Prostate gland (tissue), 2 donors: ENCODE data around the gene TMEM25. TPM values are rescaled to one million over a fixed set of nuclear protein-coding genes. Genes with fewer than 3 reads are reported as not detected.
A peak's percentile ranks its signal among the peaks of the same experiment; 100 is the strongest.

ENCODE experiments used
- DNase-seq: peaks from one replicate; pipeline ENCODE4 v3.0.0-alpha.2; 2019; ENCODE audit warnings: low spot score
- H3K27ac ChIP-seq, 2 donors: fragments of 200-600 bp; sonication (generic); 2 replicates each; pipeline ENCODE4 v1.5.1; 2017 to 2019
- H3K27me3 ChIP-seq: fragments of 200-600 bp; sonication (generic); replicated peaks from 2 replicates; pipeline ENCODE4 v1.5.1; 2019; ENCODE audit not compliant: insufficient read depth
- H3K36me3 ChIP-seq, 2 donors: fragments of 200-600 bp; sonication (generic); 1 replicate in 1 of 2; 2 replicates in 1 of 2; pipeline versions ENCODE4 v1.5.1 to v1.8.1; 2017 to 2019
- H3K4me1 ChIP-seq: fragments of 200-600 bp; sonication (generic); replicated peaks from 2 replicates; pipeline ENCODE4 v1.5.1; 2019
- H3K4me3 ChIP-seq, 2 donors: fragments of 200-600 bp; sonication (generic); 2 replicates each; pipeline ENCODE4 v1.5.1; 2017 to 2019
- H3K9me3 ChIP-seq: fragments of 200-600 bp; sonication (generic); 2 replicates; pipeline ENCODE4 v1.5.1; 2017
- CTCF ChIP-seq, 4 experiments: fragments of 200-600 bp in 2 of 4; fragments of 450-650 bp in 2 of 4; sonication (generic) in 2 of 4; IDR thresholded peaks; 1 replicate in 3 of 4; 2 replicates in 1 of 4; pipeline ENCODE4 v1.5.1; 2016 to 2019; ENCODE audit warnings: antibody characterized with exemption in 4 of 4, mild to moderate bottlenecking in 2 of 4, moderate library complexity in 2 of 4
- POLR2A ChIP-seq: fragments of 450-650 bp; IDR thresholded peaks from one replicate; pipeline ENCODE4 v1.6.1; 2016; ENCODE audit warnings: antibody characterized with exemption, mild to moderate bottlenecking
- POLR2AphosphoS5 ChIP-seq: sonication (generic); formaldehyde crosslinking; IDR thresholded peaks from one replicate; pipeline ENCODE4 v1.6.1; 2017; ENCODE audit warnings: antibody characterized with exemption
- WGBS: methylation state at CpG from one replicate; pipeline ENCODE4 v1.1.5; 2018; 5-methylcytosine and 5-hydroxymethylcytosine counted together
- intact Hi-C: fragments of 100-400 bp; cut with DNase I; formaldehyde crosslinking; loops from one replicate; pipeline ENCODE4 v1.14.2; 2022
- total RNA-seq, 2 donors: library from RNA; depleted of rRNA; stranded (reverse); fragments of >200 nt; gene quantifications; one replicate each; pipeline ENCODE4 v1.1.0, GENCODE V29; 2016

The TMEM25 gene
- total RNA-seq, 2 donors from 2014 or later, result 52.4 to 64.2 TPM

- Histone ChIP-seq H3K27me3 (no peaks in the 10 kb centered on the region), H3K4me1 (no peaks in the 10 kb centered on the region), H3K27ac (no peak overlapping the region), H3K36me3 (no peaks in the 10 kb centered on the region), H3K4me3 (no peak overlapping the region), H3K9me3 (no peaks in the 10 kb centered on the region)
- DNase-seq, result no peak
- intact Hi-C loops, result no loop called here
- WGBS, result 50% methylated on average over 5 of the region's 5 CpGs
- TF ChIP-seq POLR2AphosphoS5 (no peak), POLR2A (no peak), CTCF (IDR thresholded peaks at IDR 0.05) (no peak)
Observed at GRCh38 chr11:118545533-118545932, 14.5 kb downstream of the TMEM25 start.

DNA sequence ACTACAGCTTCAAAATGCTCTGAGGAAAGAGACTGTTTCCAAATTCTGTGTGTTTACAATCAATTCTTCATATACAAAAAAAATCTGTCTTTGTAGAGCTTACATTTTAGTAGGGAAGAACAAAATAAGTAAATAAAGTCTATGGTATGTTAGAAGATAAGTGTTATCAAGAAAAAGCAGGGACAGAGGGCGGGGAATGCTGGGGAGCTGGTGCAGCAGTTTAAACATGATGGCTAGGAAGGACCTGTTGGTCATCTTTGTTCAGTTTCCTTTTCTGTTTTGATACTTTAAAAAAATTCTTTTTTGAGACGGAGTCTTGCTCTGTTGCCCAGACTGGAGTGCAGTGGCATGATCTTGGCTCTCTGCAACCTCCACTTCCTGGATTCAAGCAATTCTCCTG, 16.1 kb downstream of the TMEM25 start:
- no peaks in the 10 kb centered on the region for H3K27me3 ChIP-seq
- intact Hi-C loops, result no loop called here
- no peaks in the 10 kb centered on the region for H3K36me3 ChIP-seq
- WGBS, result 90% methylated on average over 2 of the region's 2 CpGs
- H3K9me3 ChIP-seq, result no peaks in the 10 kb centered on the region
- TF ChIP-seq POLR2AphosphoS5 (no peak), POLR2A (no peak), CTCF (IDR thresholded peaks at IDR 0.05) (no peak)
- no peak for DNase-seq
- H3K4me3 ChIP-seq, result no peak overlapping the region
- no peaks in the 10 kb centered on the region for H3K4me1 ChIP-seq
- no peak overlapping the region for H3K27ac ChIP-seq

GRCh38 chr11:118552341-118552740, 21.3 kb downstream of the TMEM25 start:
- 75% methylated on average over 4 of the region's 4 CpGs for WGBS
- Histone ChIP-seq H3K9me3 (no peaks in the 10 kb centered on the region), H3K4me1 (no peaks in the 10 kb centered on the region), H3K4me3 (no peak overlapping the region), H3K27me3 (no peaks in the 10 kb centered on the region), H3K27ac (no peak overlapping the region), H3K36me3 (no peaks in the 10 kb centered on the region)
- TF ChIP-seq POLR2AphosphoS5, result no peak
- TF ChIP-seq CTCF (IDR thresholded peaks at IDR 0.05), result no peak
- no peak for TF ChIP-seq POLR2A
- DNase-seq, result no peak
- intact Hi-C loops, result no loop called here

GRCh38 chr11:118560806-118561205, 29.8 kb downstream of the TMEM25 start:
- intact Hi-C loops, result no loop called here
- 83% methylated on average over 4 of the region's 4 CpGs for WGBS
- TF ChIP-seq CTCF (IDR thresholded peaks at IDR 0.05) (no peak), POLR2A (no peak), POLR2AphosphoS5 (no peak)
- Histone ChIP-seq H3K4me3 (no peak overlapping the region), H3K27ac (no peak overlapping the region), H3K4me1 (peaks cover 10% of the 10 kb centered on the region), H3K9me3 (no peaks in the 10 kb centered on the region), H3K27me3 (no peaks in the 10 kb centered on the region), H3K36me3 (no peaks in the 10 kb centered on the region)
- no peak for DNase-seq

DNA sequence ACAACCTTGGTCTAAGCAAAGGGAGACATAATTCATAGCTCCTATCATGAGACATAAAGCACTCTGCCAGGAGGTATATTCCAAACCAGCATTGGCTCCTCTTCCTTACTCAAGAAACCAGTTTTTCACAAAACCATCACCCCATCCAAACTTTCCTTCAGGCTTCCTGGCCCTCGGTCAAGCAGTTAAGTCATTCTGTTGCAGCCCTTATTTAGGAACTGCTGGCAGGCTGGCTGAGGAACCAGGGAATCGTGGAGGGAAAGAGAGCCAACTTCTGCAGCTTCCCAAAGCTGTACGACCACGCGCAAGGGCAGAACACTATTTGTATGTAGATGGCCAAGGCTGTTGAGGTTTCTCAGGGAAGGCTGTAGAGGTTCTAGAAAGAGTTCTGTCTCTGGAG, 34.1 kb downstream of the TMEM25 start:
- 11% methylated on average over 5 of the region's 5 CpGs for WGBS
- Histone ChIP-seq H3K27ac (peak overlapping the region; percentile 68 to 72), H3K9me3 (no peaks in the 10 kb centered on the region), H3K27me3 (no peaks in the 10 kb centered on the region), H3K4me3 (peak overlapping the region; percentile 35 to 44), H3K36me3 (no peaks in the 10 kb centered on the region), H3K4me1 (peaks cover 10% of the 10 kb centered on the region)
- no peak for TF ChIP-seq POLR2A
- no peak for TF ChIP-seq CTCF (IDR thresholded peaks at IDR 0.05)
- TF ChIP-seq POLR2AphosphoS5, result no peak
- intact Hi-C loops, result loop anchor here (5.0 kb wide), 1 partner anchor 33 kb away; the partner anchor contains the start of gene TMEM25
- DNase-seq, result peak; percentile 11
